ENCODE measurements around the gene CORO2B.

The CORO2B gene

DNA sequence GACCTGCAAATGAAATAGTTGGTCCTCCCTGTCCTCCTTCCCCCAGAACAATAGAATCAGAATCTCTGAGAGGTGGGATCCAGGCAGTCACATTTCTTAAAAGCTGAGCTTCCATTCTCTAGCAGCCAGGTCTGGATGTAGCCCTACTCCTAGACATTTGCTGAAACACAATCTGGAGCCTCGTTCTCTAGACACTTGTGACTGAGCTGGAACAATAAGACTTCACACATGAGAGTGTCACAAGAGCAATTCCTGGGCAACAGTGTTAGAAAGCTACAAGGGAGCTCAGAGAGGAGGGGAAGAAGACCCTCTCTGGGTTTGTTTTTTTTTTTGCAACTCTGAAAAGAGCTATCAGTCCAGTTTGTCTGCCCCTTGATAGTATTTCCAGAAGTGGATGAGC, 14.5 kb downstream of the CORO2B start:
- DNase-seq, result no peak

DNA sequence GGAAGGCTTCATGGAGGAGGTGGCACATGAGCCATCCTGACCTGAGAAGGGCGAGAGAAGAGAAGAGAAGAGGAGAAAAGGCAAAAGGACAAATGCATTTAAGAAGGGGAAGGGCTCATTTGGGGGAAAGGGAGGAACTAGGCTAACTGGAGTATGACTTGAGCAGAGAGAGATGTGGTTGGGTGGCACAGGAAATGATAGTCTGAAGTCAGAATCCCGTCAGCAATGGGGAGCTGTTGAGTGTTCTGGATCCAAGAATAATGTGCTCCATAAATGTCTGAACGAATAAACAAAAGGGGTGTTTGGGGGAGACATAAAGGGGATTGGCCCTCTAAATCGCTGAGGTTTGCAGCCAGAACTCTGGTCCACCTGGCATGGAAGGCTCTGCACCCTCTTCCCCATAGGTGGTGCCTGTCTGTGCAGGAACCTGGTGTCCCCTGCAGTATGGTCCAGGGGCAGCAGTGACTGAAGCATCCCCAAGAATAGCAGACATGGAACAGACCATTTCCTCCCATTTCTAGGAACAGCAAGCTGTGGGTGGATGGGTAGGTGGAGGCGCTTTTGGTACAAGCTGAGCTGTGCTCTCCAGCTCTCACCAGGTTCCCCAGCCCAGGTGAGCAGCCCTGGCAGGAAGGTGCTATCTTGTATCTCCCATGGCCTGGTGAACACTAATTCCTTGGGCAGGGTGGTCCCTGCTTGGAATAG, 15.2 kb downstream of the CORO2B start:
- no peak for DNase-seq

DNA sequence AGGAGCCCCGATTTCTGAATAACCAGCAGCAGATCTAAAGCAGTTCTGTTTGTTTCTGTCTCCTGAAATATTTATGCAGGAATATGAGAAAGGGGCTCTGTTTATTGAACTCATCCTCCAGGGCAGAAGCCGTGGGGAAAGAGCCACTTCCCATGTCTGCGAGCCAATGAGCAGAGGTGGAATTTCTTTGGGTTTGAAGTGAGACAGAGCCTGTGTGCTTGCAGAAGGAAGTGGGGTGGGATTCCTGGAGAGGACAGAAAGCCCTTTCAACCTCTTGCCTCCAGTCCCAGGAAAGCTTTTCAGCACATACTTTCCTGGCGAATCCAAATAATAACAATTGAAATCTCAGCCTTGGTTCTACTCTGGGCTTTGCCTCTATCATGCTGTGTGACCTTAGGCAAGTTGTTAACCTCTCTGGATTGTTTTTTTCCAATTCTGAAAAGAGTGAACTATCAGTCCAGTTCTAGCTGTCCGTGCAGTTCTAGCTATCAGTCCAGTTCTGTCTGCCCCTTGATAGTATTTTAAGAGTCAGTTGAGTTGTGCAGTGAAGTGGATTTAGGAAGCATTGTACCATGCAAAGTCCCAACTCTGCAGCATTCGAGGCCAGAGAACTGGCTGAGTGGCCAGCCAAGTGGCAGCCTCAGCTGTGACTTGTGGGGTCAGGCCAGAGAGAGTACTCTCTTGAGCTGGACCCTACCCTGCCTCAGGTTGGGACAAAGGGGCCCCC, 15.9 kb downstream of the CORO2B start:
- DNase-seq, result no peak

DNA sequence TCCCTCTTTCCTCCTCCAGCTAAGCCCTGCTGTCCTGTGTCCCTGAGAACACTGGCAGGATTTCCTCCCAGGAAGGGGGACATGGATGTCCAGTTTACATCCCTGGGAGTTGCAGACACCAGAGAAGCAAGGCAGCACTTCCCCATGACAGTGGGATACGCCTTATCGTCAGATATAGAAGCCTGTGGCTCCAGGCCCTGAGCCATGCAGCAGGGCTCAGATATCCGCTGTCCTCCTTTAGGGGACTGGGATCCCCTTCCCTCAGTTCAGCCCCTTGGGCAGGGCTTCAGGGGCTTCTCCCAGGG, 16.4 kb downstream of the CORO2B start:
- DNase-seq, result no peak

DNA sequence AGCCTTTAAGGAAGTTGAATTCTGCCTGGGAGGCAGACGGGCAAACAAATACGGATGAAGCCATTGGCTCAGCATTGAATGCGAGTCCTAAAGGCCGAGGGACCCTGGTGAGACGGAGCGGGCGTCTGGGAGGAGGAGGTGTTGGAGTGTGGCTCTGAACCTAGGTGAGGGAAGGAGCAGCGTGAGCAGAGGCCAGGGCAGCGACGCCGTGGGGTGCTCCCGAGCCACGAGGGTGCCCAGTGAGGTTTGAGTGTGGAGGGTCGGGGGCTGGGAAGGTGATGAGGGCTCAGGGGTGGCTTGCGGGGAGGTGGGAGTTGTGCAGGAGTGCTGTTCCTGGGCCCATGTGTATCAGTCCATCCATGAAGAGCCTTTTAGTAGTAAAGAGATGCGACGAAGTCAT, 17.0 kb downstream of the CORO2B start:
- peak; percentile 94 for DNase-seq

DNA sequence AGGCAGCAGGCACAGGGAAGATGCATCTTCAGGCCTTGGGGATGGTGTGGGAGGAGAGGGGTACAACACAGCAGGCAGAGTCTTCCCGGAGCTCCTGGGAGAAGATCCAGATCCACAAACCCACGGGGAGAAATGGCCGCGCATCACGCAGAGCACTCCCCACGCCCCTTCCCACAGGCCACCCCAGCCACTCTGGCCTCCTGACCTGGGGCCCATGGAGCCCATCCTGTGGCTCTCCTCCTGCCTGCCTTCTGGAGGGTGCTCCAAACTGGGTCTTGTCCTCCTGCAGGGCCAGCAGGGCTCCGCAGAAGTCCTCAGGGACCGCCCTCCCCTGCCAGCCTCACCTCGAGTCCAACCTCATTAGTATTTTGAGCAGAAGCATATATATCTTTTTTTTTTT, 17.9 kb downstream of the CORO2B start:
- DNase-seq, result no peak

DNA sequence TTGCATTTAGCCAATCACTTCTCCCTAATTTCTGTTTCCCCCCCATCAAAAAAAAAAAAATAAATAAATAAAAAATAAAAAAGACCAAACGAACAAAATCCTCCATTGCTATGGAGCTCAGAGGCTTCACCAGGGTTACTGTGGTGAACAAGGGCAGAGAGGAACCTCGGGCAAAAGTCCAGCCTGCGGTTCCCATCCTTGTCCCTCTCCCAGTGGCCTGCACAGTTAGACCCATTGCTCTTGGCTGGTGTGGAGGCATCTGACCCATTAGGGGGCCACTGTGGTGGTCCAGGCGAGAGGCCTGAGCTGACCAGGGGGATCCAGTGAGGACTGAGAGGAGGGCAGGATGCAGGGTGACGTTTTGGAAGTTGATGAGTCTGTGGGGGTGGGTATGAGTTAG, 18.8 kb downstream of the CORO2B start:
- DNase-seq, result no peak

DNA sequence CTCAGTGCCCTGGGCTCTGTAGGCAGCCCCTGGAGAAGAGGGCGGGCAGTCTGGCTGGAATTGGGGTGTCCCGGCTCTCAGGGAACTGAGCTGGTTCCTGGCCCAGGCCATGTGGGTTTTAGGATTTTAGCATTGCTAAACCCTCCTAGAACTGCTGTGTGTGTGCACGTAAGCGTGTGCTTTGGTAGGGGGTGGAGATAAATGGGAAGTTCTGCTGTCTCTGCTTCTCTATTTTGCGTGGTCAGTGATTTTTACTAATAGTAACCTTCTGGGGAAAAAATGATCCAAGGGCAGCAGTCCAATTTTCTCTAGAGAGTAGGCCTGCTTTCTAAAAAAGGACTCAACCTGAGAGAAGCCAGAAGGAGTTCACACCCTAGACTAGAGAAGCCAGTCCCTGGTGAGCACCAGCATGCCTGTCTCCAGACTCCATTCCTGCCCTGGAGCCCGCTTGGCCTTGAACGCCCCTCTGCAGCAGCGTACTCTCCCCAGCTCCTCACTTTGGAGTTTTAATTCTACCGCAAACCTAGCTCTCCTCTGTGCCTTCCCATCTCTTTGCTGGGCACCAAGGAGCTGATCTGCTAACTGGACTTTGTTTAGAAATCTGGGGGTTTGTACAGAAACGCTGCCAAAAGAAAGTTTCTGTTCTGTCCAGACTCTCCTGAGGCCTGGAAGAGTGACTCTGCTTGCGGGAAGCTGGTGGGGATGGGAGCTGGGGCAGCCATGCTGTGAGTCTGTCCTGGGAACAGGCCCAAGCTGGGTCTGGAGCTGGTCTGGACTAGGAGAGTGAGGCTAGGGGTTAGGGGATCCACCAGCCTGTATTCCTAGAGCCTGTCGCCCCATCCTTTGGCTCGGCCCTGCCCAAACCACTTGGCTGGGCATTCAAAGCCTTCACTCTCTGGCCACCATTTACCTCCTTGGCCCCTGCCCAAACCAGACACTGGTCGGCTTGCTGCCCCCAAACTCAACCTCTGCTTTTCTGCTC, 19.7 kb downstream of the CORO2B start:
- DNase-seq, result no peak

DNA sequence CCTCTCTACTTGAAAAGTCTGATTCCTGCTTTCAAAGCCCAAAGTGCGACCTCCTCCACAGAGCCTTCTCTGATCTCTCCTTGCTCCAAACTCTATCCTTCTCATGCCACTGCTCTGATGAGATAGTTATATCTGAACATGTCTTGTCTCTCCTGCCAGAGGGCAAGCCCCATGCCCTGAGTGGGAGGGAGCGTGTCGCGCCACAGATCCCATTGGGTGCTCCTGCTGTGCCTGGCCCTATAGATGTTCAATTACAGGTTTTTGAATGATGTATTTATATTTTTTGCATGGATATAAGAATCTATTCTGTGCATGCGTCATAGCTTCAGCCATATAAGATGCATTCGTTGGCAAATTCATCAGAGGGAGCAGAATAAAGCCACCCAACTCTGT, 20.4 kb downstream of the CORO2B start:
- no peak for DNase-seq

DNA sequence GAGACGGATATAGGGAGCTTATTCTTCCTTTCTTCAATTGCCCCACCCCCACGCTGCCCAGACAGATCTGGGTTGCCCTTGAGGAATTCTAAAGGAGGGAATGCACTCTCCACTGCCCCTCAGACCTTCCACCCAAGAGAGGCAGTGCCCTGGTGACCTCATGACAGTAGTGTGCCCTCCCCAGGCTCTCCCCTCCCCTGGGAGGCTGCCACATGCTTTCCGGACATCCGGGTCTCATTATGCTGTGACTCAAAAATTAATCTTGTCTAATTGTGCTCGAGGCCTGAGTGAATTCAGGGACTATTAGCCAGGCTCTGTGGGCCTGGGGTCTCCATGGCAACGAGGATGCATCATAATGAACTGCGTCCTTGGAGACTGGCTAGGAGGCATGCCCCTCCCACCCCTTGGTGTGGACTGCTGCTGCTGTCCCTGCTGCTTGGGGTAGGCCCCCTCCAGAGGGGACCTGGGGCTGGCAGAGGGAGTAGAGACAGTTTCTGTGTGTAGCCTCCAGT, 20.8 kb downstream of the CORO2B start:
- DNase-seq, result peak; percentile 88

DNA sequence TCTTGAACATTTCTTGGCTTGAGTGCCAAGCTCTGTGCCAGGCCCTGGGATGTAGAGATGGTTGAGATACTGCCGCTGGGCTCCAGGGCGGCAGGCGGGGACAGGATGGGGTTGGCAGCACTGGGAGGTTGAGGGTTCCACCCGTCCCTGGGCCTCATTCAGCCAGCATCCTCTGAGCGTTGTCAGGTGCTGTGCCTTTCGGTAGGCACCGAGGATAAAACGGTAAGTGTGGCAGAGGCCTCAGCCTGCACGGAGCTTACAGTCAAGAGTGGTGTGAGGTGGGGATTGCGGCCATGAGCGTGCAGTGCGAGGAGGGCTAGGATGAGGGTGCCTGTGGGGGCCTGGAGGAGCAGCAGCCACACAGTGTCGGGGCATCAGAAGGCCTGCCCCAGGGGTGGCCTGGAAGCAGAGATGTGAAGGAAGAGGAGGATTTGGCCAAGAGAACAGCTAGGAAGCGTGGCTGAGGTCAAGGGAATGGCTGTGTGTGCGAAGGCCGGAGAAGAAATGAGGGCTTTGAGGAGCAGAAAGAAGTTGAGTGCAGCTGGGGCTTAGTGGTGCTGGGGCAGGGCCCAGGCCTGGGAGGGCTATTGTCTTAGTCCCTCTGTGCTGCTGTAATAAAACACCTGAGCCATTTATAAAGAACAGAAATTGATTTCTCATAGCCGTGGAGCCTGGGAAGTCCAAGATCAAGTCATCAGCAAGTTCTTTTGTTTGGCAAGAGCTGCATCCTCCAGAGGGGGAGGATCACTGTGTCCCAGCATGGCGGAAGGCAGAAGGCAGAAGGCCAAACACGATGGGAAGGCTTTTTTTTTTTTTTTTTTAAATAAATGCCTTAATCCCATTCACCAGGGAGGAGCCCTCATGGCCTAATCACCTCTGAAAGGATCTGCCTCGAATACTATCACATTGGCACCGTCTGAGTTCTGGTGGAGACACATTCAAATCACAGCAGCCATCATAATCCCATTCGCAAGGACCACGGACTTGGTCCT, 22.7 kb downstream of the CORO2B start:
- peak; percentile 26 for DNase-seq

DNA sequence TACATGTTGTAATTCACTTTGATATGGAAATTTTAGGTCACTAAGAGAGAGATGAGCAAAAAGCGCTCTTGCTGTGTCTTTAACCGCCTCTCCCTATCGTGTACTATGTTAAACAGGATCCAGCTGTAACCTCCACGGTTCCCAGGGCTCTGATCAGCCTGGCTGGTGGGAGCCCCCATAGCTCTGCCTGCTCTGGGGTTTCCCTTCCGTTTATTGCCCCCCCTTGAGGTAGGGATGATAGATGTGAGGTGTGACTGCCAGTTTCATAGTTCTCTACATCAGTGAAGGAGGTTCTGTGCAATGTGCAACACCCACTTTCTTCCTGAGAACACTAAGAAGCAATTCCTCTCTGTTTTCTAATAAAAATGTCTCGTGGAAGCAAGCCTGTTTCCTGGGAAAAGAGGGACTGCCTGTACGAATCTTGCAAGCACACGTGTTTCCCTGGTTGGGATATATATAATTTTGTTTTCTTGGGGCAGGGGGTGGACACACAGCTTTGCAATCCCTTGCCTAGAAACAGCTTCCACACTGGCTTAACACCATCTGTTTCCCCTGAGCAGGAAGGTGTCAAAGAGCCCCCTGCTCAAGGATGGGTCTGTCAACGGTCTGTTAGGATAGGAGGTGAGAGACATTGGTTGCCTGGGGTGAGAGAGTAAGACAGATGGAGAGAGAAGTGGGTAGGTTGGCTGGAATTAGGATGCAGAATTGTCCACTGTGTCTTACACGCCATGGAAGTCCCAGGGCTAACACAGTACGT, 23.8 kb downstream of the CORO2B start:
- no peak for DNase-seq

DNA sequence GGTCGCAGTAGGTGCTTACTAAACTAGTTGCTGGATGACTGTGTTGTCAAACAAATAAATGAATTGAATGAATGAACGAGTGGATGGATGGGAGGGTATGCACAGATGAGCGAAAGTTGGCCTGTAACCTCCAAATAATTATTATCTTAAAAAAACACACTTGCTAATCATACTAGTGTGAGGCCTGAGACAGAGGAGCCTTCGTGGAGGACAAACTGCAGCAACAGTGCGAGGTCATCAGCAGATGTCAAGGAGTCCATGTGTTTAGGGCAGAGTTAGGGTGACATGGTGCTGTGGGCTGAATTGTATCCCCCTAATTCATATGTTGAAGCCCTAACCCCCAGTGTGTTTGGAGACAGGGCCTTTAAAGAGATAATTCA, 24.4 kb downstream of the CORO2B start:
- DNase-seq, result no peak

DNA sequence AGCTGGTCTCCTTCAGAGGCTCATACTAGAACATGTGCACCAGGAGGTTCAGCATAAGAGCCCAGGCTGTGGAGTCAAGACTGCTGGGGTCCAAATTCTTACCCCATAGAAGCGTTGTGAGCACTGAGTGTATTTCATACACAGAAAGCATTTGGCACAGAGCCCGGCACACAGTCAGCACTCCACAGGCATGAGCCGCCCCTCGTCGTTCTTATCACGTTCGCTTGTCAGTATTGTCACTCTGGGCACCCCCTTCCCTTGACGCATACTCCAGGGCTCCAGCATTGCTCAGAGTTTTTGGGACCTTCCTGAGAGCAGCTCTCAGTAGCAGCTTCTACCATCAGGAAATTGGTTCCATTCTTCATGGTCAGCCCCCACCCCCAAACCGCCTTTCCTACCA, 25.2 kb downstream of the CORO2B start:
- DNase-seq, result no peak

DNA sequence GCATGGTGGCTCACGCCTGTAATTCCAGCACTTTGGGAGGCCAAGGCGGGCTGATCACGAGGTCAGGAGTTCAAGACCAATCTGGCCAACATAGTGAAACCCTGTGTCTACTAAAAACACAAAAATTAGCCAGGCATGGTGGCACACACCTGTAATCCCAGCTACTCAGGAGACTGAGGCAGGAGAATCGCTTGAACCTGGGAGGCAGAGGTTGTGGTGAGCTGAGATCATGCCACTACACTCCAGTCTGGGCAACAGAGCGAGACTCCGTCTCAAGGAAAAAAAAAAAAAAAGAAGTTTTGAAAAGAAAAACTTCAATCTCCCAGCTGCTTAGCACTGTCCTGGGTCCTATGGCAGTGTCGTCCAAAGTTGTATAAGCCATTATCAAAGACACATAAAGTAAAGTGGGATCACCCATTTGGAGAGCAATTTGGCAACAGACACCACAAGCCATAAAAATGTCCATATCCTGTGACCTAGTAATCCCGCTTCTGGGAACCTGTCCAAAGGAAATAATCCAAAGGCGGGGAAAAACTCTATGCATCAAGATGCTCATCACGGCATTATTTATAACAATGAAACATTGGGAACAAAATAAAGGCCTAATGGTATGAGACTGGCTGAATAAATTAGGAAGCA, 26.2 kb downstream of the CORO2B start:
- peak; percentile 88 for DNase-seq

DNA sequence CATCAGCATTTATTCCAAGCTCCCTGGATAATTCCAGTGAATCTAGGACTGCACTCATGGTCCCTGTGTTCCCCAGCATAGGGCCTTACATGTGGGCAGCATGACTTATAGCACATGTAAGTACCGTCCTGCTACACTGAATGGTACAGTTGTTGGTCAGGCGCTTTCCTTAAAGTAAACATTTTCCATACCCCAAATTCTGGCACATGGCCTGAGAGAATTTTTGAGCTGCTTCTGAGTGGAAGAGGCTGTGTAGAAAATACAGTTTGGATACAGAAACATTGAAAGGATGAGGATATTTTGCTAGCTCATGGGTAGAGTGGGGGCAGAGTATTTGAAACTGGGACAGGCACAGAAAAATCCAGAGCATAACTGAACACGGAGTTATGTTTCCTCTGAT, 27.6 kb downstream of the CORO2B start:
- DNase-seq, result no peak

DNA sequence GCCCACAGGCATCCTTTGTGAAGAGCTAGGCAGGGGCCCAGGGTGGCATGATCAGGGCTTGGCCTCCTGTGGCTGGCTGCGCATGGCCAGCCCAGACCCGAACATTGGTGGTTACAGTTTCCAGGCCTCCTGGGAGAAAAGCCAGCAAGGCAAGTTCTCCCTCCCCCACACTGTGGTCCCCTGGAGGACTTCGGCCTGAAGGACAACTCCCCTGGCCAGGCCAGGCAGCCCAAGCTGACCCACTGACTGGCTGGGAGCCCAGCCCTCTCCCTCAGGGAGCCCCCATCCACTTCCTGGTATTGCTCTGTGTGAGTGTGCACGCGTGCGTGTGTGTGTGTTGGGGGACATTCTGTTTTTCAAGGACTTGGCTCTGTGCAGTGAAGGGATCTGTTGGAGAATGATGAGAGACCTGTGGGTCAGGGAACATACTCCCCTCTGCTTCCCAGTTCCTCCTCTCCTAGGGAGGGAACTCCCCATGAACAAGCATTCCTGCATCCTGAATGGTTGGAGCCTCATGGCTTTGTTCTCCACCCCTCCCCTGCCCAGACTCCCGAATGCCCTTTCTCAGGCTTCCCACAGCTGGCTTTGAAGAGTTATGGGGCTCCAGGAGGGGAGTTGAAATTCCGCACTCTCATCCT, 29.5 kb downstream of the CORO2B start:
- DNase-seq, result no peak

DNA sequence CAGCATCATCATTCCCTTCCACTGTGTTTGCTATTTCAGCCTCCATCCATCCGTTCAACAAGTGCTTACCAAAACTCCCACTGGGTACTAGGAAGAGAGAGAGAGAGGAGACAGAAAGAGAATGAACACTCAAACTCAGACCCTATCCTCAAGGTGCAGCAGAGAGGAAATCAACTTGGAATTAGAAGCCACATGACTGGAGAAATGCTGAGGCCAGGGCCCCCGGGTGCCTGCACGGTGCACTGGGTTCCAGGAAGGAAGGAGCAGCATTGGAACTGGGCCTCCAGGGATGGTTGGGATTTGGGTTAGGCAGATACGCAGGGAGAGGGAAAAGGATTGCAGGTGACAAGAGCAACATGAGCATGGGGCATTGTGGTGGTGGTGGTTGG, 30.0 kb downstream of the CORO2B start:
- no peak for DNase-seq

DNA sequence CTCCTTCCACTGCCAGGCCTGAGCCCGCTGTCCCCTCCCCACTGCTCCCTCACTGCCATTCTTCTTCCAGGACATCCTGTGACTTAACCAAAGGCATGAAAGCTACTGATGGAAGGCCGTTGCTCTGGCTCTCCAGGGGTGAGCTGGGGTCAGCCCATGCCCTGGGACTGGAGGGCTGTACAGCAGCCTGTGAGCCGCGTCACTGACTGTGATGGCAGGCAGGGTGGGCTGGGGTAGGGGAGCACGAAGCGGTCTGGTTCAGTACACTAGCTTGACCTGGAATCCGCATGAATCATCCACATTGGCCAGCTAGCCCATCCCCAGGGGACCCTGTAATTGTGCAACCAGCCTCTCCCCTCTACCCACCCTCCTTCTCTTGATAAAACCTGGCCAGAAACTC, 30.8 kb downstream of the CORO2B start:
- DNase-seq, result no peak

DNA sequence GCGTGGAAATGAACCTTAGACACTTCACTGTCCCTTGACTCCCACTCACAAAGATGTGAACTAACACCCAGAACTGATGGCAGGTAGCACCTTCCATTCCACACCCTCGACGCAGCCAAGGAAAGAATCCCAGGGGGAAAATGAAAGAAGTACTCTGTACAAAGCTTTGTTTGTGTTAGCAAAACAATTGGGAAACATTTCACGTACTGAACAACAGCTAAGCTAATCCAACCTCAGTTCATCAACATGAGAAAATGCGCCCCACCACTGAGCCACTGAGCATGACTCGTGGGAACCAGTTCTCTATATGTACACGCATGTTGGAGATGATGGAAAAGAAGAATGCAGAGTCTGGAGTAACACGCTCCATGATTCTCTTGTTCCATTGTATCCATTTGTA, 32.0 kb downstream of the CORO2B start:
- no peak for DNase-seq

DNA sequence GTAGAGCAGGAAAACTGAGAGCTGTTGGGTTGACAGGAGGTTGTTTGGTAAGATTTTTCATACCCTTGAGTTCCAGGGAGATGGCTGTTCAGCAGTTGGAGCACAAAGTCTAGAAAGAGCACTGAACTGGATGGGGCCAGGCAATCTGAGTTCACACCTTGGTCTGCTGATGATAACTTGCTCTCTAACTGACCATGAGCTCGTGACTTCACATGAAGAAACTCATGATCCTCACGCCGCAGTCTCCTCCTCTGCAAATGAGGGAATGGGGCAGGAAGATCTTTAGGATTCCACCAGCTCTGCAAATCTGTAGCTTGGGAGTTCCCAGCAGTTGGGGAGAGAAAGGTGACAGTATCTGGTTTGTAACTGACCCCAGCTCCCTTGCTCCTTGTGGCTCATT, 33.7 kb downstream of the CORO2B start:
- no peak for DNase-seq
